K562 (cell line): Measurements from ENCODE around the gene KCNQ2. TPM values are rescaled to one million over a fixed set of nuclear protein-coding genes. Genes with fewer than 3 reads are reported as not detected.

Experiments
- ATAC-seq: fragments of 200-7000 bp; cut with Tn5 transposase; 3 replicates; pipeline ENCODE4 v1.9.1; 2020; ENCODE audit warnings: moderate library complexity
- BruUV-seq: library from RNA; stranded (reverse); fragments of 400-500 nt; replicated peaks from 2 replicates; lab custom pipeline; 2021; lab: Mats Ljungman, UMichigan
- CTCF ChIA-PET: fragments of 300-600 bp; formaldehyde crosslinking; extraction: SDS; loops from one replicate; lab custom pipeline; 2021; ENCODE audit warnings: low intra/inter-chr PET ratio; lab: Yijun Ruan, JAX
- POLR2A ChIA-PET: fragments of 300-600, 350-650 bp; sonication (Branson Sonifier 250); formaldehyde crosslinking; extraction: SDS; loops from one replicate; lab custom pipeline; 2021; ENCODE audit warnings: antibody characterized with exemption, inconsistent platforms; lab: Yijun Ruan, JAX
- DNase-seq, 4 experiments: peaks; one replicate each; pipeline versions ENCODE4 v3.0.0 to v3.0.0-alpha.2; 2011 to 2018; ENCODE audit warnings: low spot score in 3 of 4, mixed read lengths in 3 of 4; ENCODE audit errors: extremely low read depth in 1 of 4
- FAIRE-seq: peaks from 2 replicates; lab custom pipeline; 2011; peaks lifted over from hg19 to GRCh38; lab: Jason Lieb, UNC
- H2AFZ ChIP-seq: 2 replicates; pipeline ENCODE4 v1.6.0; 2011; ENCODE audit warnings: low read depth, low read length, control low read depth, inconsistent platforms
- H3K27ac ChIP-seq: fragments of 200-600 bp; 3 replicates; pipeline ENCODE4 v1.8.0; 2011; ENCODE audit warnings: low read depth, mild to moderate bottlenecking, control low read depth, inconsistent platforms, low read length, moderate library complexity, mixed read lengths; ENCODE audit errors: extremely low read depth
- H3K27me3 ChIP-seq, 2 experiments: fragments of 300-600 bp in 1 of 2; 2 replicates in 1 of 2; 3 replicates in 1 of 2; pipeline versions ENCODE4 v1.6.0 to v1.8.0; 2011; ENCODE audit warnings: inconsistent platforms in 2 of 2, low read length in 2 of 2, mild to moderate bottlenecking in 1 of 2, mixed read lengths in 1 of 2, moderate library complexity in 1 of 2; ENCODE audit not compliant: control insufficient read depth in 2 of 2, insufficient read depth in 2 of 2
- H3K36me3 ChIP-seq: fragments of 300-600 bp; 3 replicates; pipeline ENCODE4 v1.8.0; 2011; ENCODE audit warnings: mild to moderate bottlenecking, low read length, inconsistent platforms; ENCODE audit not compliant: control insufficient read depth, insufficient read depth
- H3K4me1 ChIP-seq, 2 experiments: fragments of 200-600 bp in 1 of 2; replicated peaks in 1 of 2; 2 replicates in 1 of 2; 3 replicates in 1 of 2; pipeline versions ENCODE4 v1.5.1 to v1.8.0; 2011; ENCODE audit warnings: inconsistent platforms in 2 of 2, low read length in 2 of 2, mild to moderate bottlenecking in 1 of 2, mixed read lengths in 1 of 2, moderate library complexity in 1 of 2; ENCODE audit not compliant: control insufficient read depth in 2 of 2, insufficient read depth in 2 of 2
- H3K4me2 ChIP-seq: 2 replicates; pipeline ENCODE4 v1.6.1; 2011; ENCODE audit warnings: low read length, control low read depth, inconsistent platforms, mixed read lengths; ENCODE audit not compliant: insufficient read depth
- H3K4me3 ChIP-seq: fragments of 200-600 bp; sonication (generic), shearing (Covaris generic); 2 replicates; pipeline ENCODE4 v1.5.1; 2016; ENCODE audit warnings: control low read depth, inconsistent platforms
- H3K79me2 ChIP-seq: fragments of 200-600 bp; 3 replicates; pipeline ENCODE4 v1.8.0; 2011; ENCODE audit warnings: low read length, inconsistent platforms; ENCODE audit not compliant: control insufficient read depth, insufficient read depth
- H3K9ac ChIP-seq, 2 experiments: 2 replicates each; pipeline versions ENCODE4 v1.6.0 to v1.6.1; 2011; ENCODE audit warnings: low read depth in 2 of 2, low read length in 2 of 2, control low read depth in 1 of 2, inconsistent platforms in 1 of 2, mild to moderate bottlenecking in 1 of 2, mixed read lengths in 1 of 2; ENCODE audit not compliant: insufficient read depth in 1 of 2
- H3K9me1 ChIP-seq: one replicate; pipeline ENCODE4 v1.6.0; 2011; ENCODE audit warnings: inconsistent platforms, mild to moderate bottlenecking, low read length, moderate library complexity; ENCODE audit not compliant: control insufficient read depth, insufficient read depth
- H3K9me3 ChIP-seq: replicated peaks from 2 replicates; pipeline ENCODE4 v1.5.1; 2011; ENCODE audit warnings: low read depth, low read length, inconsistent platforms; ENCODE audit not compliant: control insufficient read depth, insufficient read depth
- H4K20me1 ChIP-seq: replicated peaks from 2 replicates; pipeline ENCODE4 v1.6.1; 2011; ENCODE audit warnings: low read length, inconsistent platforms, mixed read lengths; ENCODE audit not compliant: control insufficient read depth, insufficient read depth
- HOMEZ ChIP-seq: fragments of 250-450 bp; sonication (Bioruptor Pico); IDR thresholded peaks from 2 replicates; pipeline ENCODE4 v1.4.0; 2020; ENCODE audit warnings: mild to moderate bottlenecking, moderate library complexity
- JUND ChIP-seq, 2 experiments: IDR thresholded peaks; 2 replicates in 1 of 2; 3 replicates in 1 of 2; pipeline ENCODE4 v1.6.1; 2011; ENCODE audit warnings: borderline replicate concordance in 2 of 2, low read depth in 2 of 2, low read length in 2 of 2, improper control_type of control experiment in 1 of 2, missing biosample characterization in 1 of 2, missing genetic modification characterization in 1 of 2, missing genetic modification reagents in 1 of 2
- MAX ChIP-seq: sonication (generic); formaldehyde crosslinking; IDR thresholded peaks from 2 replicates; pipeline ENCODE4 v1.9.0; 2022; ENCODE audit warnings: mild to moderate bottlenecking, missing genetic modification reagents
- RBM17 ChIP-seq: fragments of 200-400 bp; formaldehyde crosslinking; IDR thresholded peaks from 2 replicates; pipeline ENCODE4 v1.6.1; 2017; ENCODE audit warnings: low read depth, mild to moderate bottlenecking, low read length, borderline replicate concordance
- SMAD3 ChIP-seq: fragments of 450-650 bp; formaldehyde crosslinking; conservative IDR thresholded peaks from 2 replicates; pipeline ENCODE4 v1.4.0; 2020; ENCODE audit warnings: mild to moderate bottlenecking
- ZBTB40 ChIP-seq, 2 experiments: fragments of 450-650 bp in 1 of 2; sonication (generic) in 1 of 2; formaldehyde crosslinking in 1 of 2; IDR thresholded peaks; 2 replicates each; pipeline versions ENCODE4 v1.7.1 to v1.9.0; 2016 to 2022; ENCODE audit warnings: inconsistent platforms in 1 of 2, mild to moderate bottlenecking in 1 of 2, missing genetic modification reagents in 1 of 2
- ZNF232 ChIP-seq: sonication (generic); formaldehyde crosslinking; IDR thresholded peaks from 2 replicates; pipeline ENCODE4 v1.8.0; 2022; ENCODE audit warnings: mild to moderate bottlenecking, missing genetic modification reagents
- WGBS: fragments of 100-300 bp; shearing (Covaris generic); methylation state at CpG from one replicate; pipeline ENCODE4 v1.1.6; 2016; ENCODE audit warnings: low coverage, mixed read lengths; ENCODE audit not compliant: insufficient coverage; ENCODE audit errors: missing lambda C conversion rate; 5-methylcytosine and 5-hydroxymethylcytosine counted together
- in situ Hi-C: fragments of 300-500 bp; cut with MboI; formaldehyde crosslinking; loops from 4 replicates; pipeline ENCODE4 v1.15.0; 2018; ENCODE audit warnings: inconsistent platforms, mixed read lengths
- intact Hi-C: fragments of 100-400 bp; cut with micrococcal nuclease; formaldehyde crosslinking; loops from 2 replicates; pipeline ENCODE4 v1.14.2; 2022
- polyA plus RNA-seq, 8 experiments: library from polyadenylated mRNA; depleted of rRNA in 4 of 8; stranded (reverse) in 5 of 8; unstranded in 3 of 8; fragments of >200 nt; fragmentation: Nextera tagmentation in 2 of 8; fragmentation: Illumina TruSeq in 1 of 8; extraction: Ambion mirVana in 2 of 8; extraction: Trizol in 1 of 8; gene quantifications; 2 replicates each; pipeline versions ENCODE4 v1.2.1 to v1.2.3, GENCODE V29; 2011 to 2014; ENCODE audit warnings: inconsistent platforms in 1 of 8, missing spikeins in 1 of 8
- total RNA-seq, 7 experiments: library from RNA; depleted of rRNA in 6 of 7; stranded (reverse); fragments of >200 nt in 6 of 7; fragmentation: Illumina TruSeq in 2 of 7; extraction: Trizol in 2 of 7; gene quantifications; 2 replicates each; pipeline versions ENCODE4 v1.2.1 to v1.2.3, GENCODE V29; 2011 to 2021; ENCODE audit warnings: low replicate concordance in 1 of 7

KCNQ2 gene
- total and polyA plus RNA-seq, 9 of the 15 experiments (the other 6 are each of a cell fraction or from before 2014, with no cell fraction given), result 0.13 to 0.16 TPM; not detected in 7

- no peak for DNase-seq
- H4K20me1 ChIP-seq, result no peaks in the 10 kb centered on the region
- BruUV-seq, result no TSS peak
- H3K9ac ChIP-seq, result no peak overlapping the region
- H2AFZ ChIP-seq, result no peak overlapping the region
- H3K27me3 ChIP-seq, result peaks cover 20 to 41% of the 10 kb centered on the region in 2 experiments
- ChIA-PET POLR2A (interaction anchor here (0.5 to 0.6 kb wide), 2 partner anchors 80 to 95 kb away, joined by 3 to 4 read pairs; no protein-coding TSS in a partner anchor), CTCF (interaction anchor here (0.6 kb wide), 1 partner anchor 596 kb away, joined by 3 read pairs; no protein-coding TSS in a partner anchor)
- H3K4me1 ChIP-seq, result peaks cover 0 to 19% of the 10 kb centered on the region in 2 experiments; a peak in 2 of 5 replicates
- 13% methylated on average over 19 of the region's 22 CpGs for WGBS
- no peaks in the 10 kb centered on the region for H3K79me2 ChIP-seq
- intact Hi-C loops (no loop called here), in situ Hi-C loops (no loop called here)
- no peak for FAIRE-seq
- H3K36me3 ChIP-seq, result no peaks in the 10 kb centered on the region
- ATAC-seq, result no peak
- H3K27ac ChIP-seq, result no peak overlapping the region
- no peaks in the 10 kb centered on the region for H3K9me1 ChIP-seq
- H3K9me3 ChIP-seq, result peaks cover 4% of the 10 kb centered on the region; the same call in 1 of the 2 replicates
- no peak overlapping the region for H3K4me3 ChIP-seq
- H3K4me2 ChIP-seq, result no peak overlapping the region
- TF ChIP-seq MAX (CRISPR knock-in tag), result no peak
- TF ChIP-seq RBM17, result no peak
- TF ChIP-seq ZBTB40 (IDR thresholded peaks at IDR 0.05), result no peak
- TF ChIP-seq ZBTB40 (CRISPR knock-in tag; IDR thresholded peaks at IDR 0.05), result no peak
- no peak for TF ChIP-seq HOMEZ
- TF ChIP-seq ZNF232 (CRISPR knock-in tag), result no peak
- TF ChIP-seq SMAD3 (CRISPR knock-in tag), result no peak
- no peak for TF ChIP-seq JUND (IDR thresholded peaks at IDR 0.05; ENCODE audit: borderline replicate concordance, low read depth, low read length)
- no peak for TF ChIP-seq JUND (tag; IDR thresholded peaks at IDR 0.05; ENCODE audit: borderline replicate concordance, low read depth, low read length)
Observed at GRCh38 chr20:63441136-63442099, 31.0 kb downstream of the KCNQ2 start.
